ENCODE measurements around the gene DARS2. TPM values are rescaled to one million over a fixed set of nuclear protein-coding genes. Genes with fewer than 3 reads are reported as not detected.
"Not testable (repeated sequence)": the region's sequence is repeated elsewhere in the genome, so short reads cannot be mapped to it uniquely, and the experiment has no call there.

Gene DARS2
- total RNA-seq, 2 donors from 2014 or later = 25.8 to 38.5 TPM

GRCh38 chr1:173866413-173867115 lies 42.1 kb downstream of the DARS2 start:
- peaks cover 78% of the 10 kb centered on the region for H3K36me3 Mint-ChIP-seq (ENCODE audit: low read depth)
- peak overlapping the region; percentile 88 for H3K4me3 Mint-ChIP-seq
- H3K27ac Mint-ChIP-seq = peak overlapping the region; percentile 93
- peaks cover 31% of the 10 kb centered on the region for H3K4me1 Mint-ChIP-seq
- no peaks in the 10 kb centered on the region for H3K27me3 Mint-ChIP-seq
- H3K9me3 Mint-ChIP-seq = no peaks in the 10 kb centered on the region
- ATAC-seq (replicated peaks) = no peak

- Mint-ChIP-seq H3K4me3 (peak overlapping the region; percentile 88), H3K27ac (peak overlapping the region; percentile 93), H3K27me3 (no peaks in the 10 kb centered on the region), H3K4me1 (peaks cover 34% of the 10 kb centered on the region), H3K9me3 (no peaks in the 10 kb centered on the region), H3K36me3 (ENCODE audit: low read depth) (peaks cover 73% of the 10 kb centered on the region)
- ATAC-seq (replicated peaks) = peak; percentile 0
Observed at GRCh38 chr1:173867141-173867752, 42.8 kb downstream of the DARS2 start.

GRCh38 chr1:173867753-173868265 lies 43.3 kb downstream of the DARS2 start, which contains the start of gene GAS5:
GAS5 (minus strand) TSS chr1:173867989.
- peak; percentile 83 for ATAC-seq (replicated peaks)
- H3K36me3 Mint-ChIP-seq (ENCODE audit: low read depth) = peaks cover 72% of the 10 kb centered on the region
- H3K27ac Mint-ChIP-seq = peak within 1 kb of the TSS; percentile 93
- H3K9me3 Mint-ChIP-seq = no peaks in the 10 kb centered on the region
- peak within 1 kb of the TSS; percentile 88 for H3K4me3 Mint-ChIP-seq
- H3K27me3 Mint-ChIP-seq = no peaks in the 10 kb centered on the region
- peaks cover 38% of the 10 kb centered on the region for H3K4me1 Mint-ChIP-seq

GRCh38 chr1:173868266-173869020 lies 44.0 kb downstream of the DARS2 start, which contains the start of gene ZBTB37:
ZBTB37 (plus strand) TSS chr1:173868380; CDS start chr1:173870226, 1,846 bp downstream.
- Mint-ChIP-seq H3K4me3 (peak within 1 kb of the TSS; percentile 88), H3K27me3 (no peaks in the 10 kb centered on the region), H3K9me3 (no peaks in the 10 kb centered on the region), H3K36me3 (ENCODE audit: low read depth) (peaks cover 72% of the 10 kb centered on the region), H3K4me1 (peaks cover 38% of the 10 kb centered on the region), H3K27ac (peak within 1 kb of the TSS; percentile 93)
- peak; percentile 69 for ATAC-seq (replicated peaks)

- Mint-ChIP-seq H3K9me3 (no peaks in the 10 kb centered on the region), H3K4me3 (peak overlapping the region; percentile 88), H3K4me1 (peaks cover 34% of the 10 kb centered on the region), H3K27me3 (no peaks in the 10 kb centered on the region), H3K36me3 (ENCODE audit: low read depth) (peaks cover 72% of the 10 kb centered on the region), H3K27ac (peak overlapping the region; percentile 93)
- ATAC-seq (replicated peaks) = no peak
Observed at GRCh38 chr1:173869021-173869359, 44.5 kb downstream of the DARS2 start.

GRCh38 chr1:173870252-173871075 lies 46.0 kb downstream of the DARS2 start:
- Mint-ChIP-seq H3K27me3 (no peaks in the 10 kb centered on the region), H3K36me3 (ENCODE audit: low read depth) (peaks cover 65% of the 10 kb centered on the region), H3K27ac (peak overlapping the region; percentile 97), H3K9me3 (no peaks in the 10 kb centered on the region), H3K4me1 (peaks cover 21% of the 10 kb centered on the region), H3K4me3 (peak overlapping the region; percentile 88)
- peak; percentile 30 for ATAC-seq (replicated peaks)

GRCh38 chr1:173871091-173871490 lies 46.6 kb downstream of the DARS2 start:
- peaks cover 20% of the 10 kb centered on the region for H3K4me1 Mint-ChIP-seq
- no peaks in the 10 kb centered on the region for H3K9me3 Mint-ChIP-seq
- no peaks in the 10 kb centered on the region for H3K27me3 Mint-ChIP-seq
- no peak for ATAC-seq (replicated peaks)
- H3K27ac Mint-ChIP-seq = peak overlapping the region; percentile 97
- peaks cover 65% of the 10 kb centered on the region for H3K36me3 Mint-ChIP-seq (ENCODE audit: low read depth)
- peak overlapping the region; percentile 88 for H3K4me3 Mint-ChIP-seq

- Mint-ChIP-seq H3K9me3 (no peaks in the 10 kb centered on the region), H3K36me3 (ENCODE audit: low read depth) (peaks cover 65% of the 10 kb centered on the region), H3K27me3 (no peaks in the 10 kb centered on the region), H3K4me3 (peak overlapping the region; percentile 88), H3K27ac (peak overlapping the region; percentile 97), H3K4me1 (peaks cover 20% of the 10 kb centered on the region)
- ATAC-seq (replicated peaks) = no peak
Observed at GRCh38 chr1:173871500-173871899, 47.0 kb downstream of the DARS2 start.

GRCh38 chr1:173876732-173877131 lies 52.3 kb downstream of the DARS2 start:
- Mint-ChIP-seq H3K9me3 (no peaks in the 10 kb centered on the region), H3K4me1 (peaks cover 5% of the 10 kb centered on the region), H3K4me3 (no peak overlapping the region), H3K27ac (no peak overlapping the region), H3K27me3 (no peaks in the 10 kb centered on the region), H3K36me3 (ENCODE audit: low read depth) (peaks cover 73% of the 10 kb centered on the region)
- ATAC-seq (replicated peaks) = no peak

GRCh38 chr1:173878251-173878650 lies 53.8 kb downstream of the DARS2 start:
- H3K9me3 Mint-ChIP-seq = no peaks in the 10 kb centered on the region
- no peaks in the 10 kb centered on the region for H3K4me1 Mint-ChIP-seq
- no peak overlapping the region for H3K4me3 Mint-ChIP-seq
- ATAC-seq (replicated peaks) = no peak
- H3K27me3 Mint-ChIP-seq = no peaks in the 10 kb centered on the region
- peak overlapping the region; percentile 9 for H3K27ac Mint-ChIP-seq
- H3K36me3 Mint-ChIP-seq (ENCODE audit: low read depth) = peaks cover 62% of the 10 kb centered on the region

GRCh38 chr1:173881117-173881516 lies 56.6 kb downstream of the DARS2 start:
- not testable (repeated sequence) for H3K27me3 Mint-ChIP-seq; H3K9me3 Mint-ChIP-seq; H3K4me1 Mint-ChIP-seq; H3K4me3 Mint-ChIP-seq; ATAC-seq (replicated peaks); H3K27ac Mint-ChIP-seq
- peaks cover 55% of the 10 kb centered on the region for H3K36me3 Mint-ChIP-seq (ENCODE audit: low read depth)

- H3K36me3 Mint-ChIP-seq (ENCODE audit: low read depth) = peaks cover 44% of the 10 kb centered on the region
- no peaks in the 10 kb centered on the region for H3K9me3 Mint-ChIP-seq
- no peak overlapping the region for H3K4me3 Mint-ChIP-seq
- ATAC-seq (replicated peaks) = no peak
- H3K27me3 Mint-ChIP-seq = no peaks in the 10 kb centered on the region
- peaks cover 6% of the 10 kb centered on the region for H3K4me1 Mint-ChIP-seq
- H3K27ac Mint-ChIP-seq = no peak overlapping the region
Observed at GRCh38 chr1:173884701-173885100, 60.2 kb downstream of the DARS2 start.

GRCh38 chr1:173886746-173887611 lies 62.5 kb downstream of the DARS2 start:
- no peak overlapping the region for H3K4me3 Mint-ChIP-seq
- ATAC-seq (replicated peaks) = no peak

More at GRCh38 chr1:173886746-173887611, 62.5 kb downstream of the DARS2 start:
- Mint-ChIP-seq H3K27me3 (no peaks in the 10 kb centered on the region), H3K36me3 (ENCODE audit: low read depth) (peaks cover 57% of the 10 kb centered on the region), H3K27ac (no peak overlapping the region), H3K9me3 (no peaks in the 10 kb centered on the region), H3K4me1 (peaks cover 6% of the 10 kb centered on the region)

All from activated T-helper 17 cell treated with anti-CD3 and anti-CD28 coated beads, Interleukin-2, amount 50 U/mL, for 72 hours (primary cell).